H9 (cell line): ENCODE data around the gene GRIP2. TPM values are rescaled to one million over a fixed set of nuclear protein-coding genes. Genes with fewer than 3 reads are reported as not detected.

ENCODE experiments used
- DNase-seq: peaks from one replicate; pipeline ENCODE4 v3.0.0-alpha.2; 2017
- H2AFZ ChIP-seq: one replicate; pipeline ENCODE4 v1.6.1; 2013; ENCODE audit warnings: mild to moderate bottlenecking, low read length, control low read depth, moderate library complexity
- H2AK5ac ChIP-seq: 2 replicates; pipeline ENCODE4 v1.6.1; 2013; ENCODE audit warnings: low read length, control low read depth, mixed read lengths; ENCODE audit not compliant: insufficient read length
- H2BK120ac ChIP-seq: one replicate; pipeline ENCODE4 v1.6.1; 2013; ENCODE audit warnings: low read depth, mild to moderate bottlenecking, low read length, control low read depth, inconsistent platforms; ENCODE audit not compliant: poor library complexity, severe bottlenecking
- H2BK12ac ChIP-seq: 2 replicates; pipeline ENCODE4 v1.6.1; 2013; ENCODE audit warnings: low read length, control low read depth, mixed read lengths, low read depth; ENCODE audit not compliant: insufficient read length
- H2BK15ac ChIP-seq: 2 replicates; pipeline ENCODE4 v1.6.1; 2013; ENCODE audit warnings: low read depth, low read length, control low read depth
- H2BK20ac ChIP-seq: one replicate; pipeline ENCODE4 v1.6.1; 2013; ENCODE audit warnings: low read depth, mild to moderate bottlenecking, low read length, control low read depth, inconsistent platforms; ENCODE audit not compliant: poor library complexity, severe bottlenecking
- H2BK5ac ChIP-seq: 2 replicates; pipeline ENCODE4 v1.6.1; 2013; ENCODE audit warnings: low read length, control low read depth, mixed read lengths; ENCODE audit not compliant: insufficient read length
- H3K14ac ChIP-seq: 2 replicates; pipeline ENCODE4 v1.6.1; 2013; ENCODE audit warnings: low read length, control low read depth; ENCODE audit not compliant: insufficient read depth
- H3K18ac ChIP-seq: 2 replicates; pipeline ENCODE4 v1.6.1; 2013; ENCODE audit warnings: low read depth, mild to moderate bottlenecking, mixed read lengths, low read length, control low read depth; ENCODE audit not compliant: insufficient read length
- H3K23ac ChIP-seq: 2 replicates; pipeline ENCODE4 v1.6.1; 2013; ENCODE audit warnings: low read length, control low read depth, mixed read lengths, low read depth; ENCODE audit not compliant: insufficient read length
- H3K23me2 ChIP-seq: 2 replicates; pipeline ENCODE4 v1.6.1; 2013; ENCODE audit warnings: low read depth, mild to moderate bottlenecking, mixed read lengths, low read length, control low read depth; ENCODE audit not compliant: insufficient read length, poor library complexity, severe bottlenecking
- H3K27ac ChIP-seq: 2 replicates; pipeline ENCODE4 v1.5.1; 2013; ENCODE audit warnings: low read length, control low read depth, mixed read lengths, low read depth; ENCODE audit not compliant: insufficient read length
- H3K27me3 ChIP-seq: 2 replicates; pipeline ENCODE4 v1.6.1; 2013; ENCODE audit warnings: low read length, control low read depth, inconsistent platforms; ENCODE audit not compliant: insufficient read depth
- H3K4ac ChIP-seq: 2 replicates; pipeline ENCODE4 v1.6.1; 2013; ENCODE audit warnings: low read depth, mild to moderate bottlenecking, control low read depth, inconsistent platforms, low read length, moderate library complexity
- H3K4me1 ChIP-seq: 2 replicates; pipeline ENCODE4 v1.6.1; 2013; ENCODE audit warnings: low read length, control low read depth, inconsistent platforms; ENCODE audit not compliant: insufficient read depth
- H3K4me2 ChIP-seq: 2 replicates; pipeline ENCODE4 v1.6.1; 2013; ENCODE audit warnings: low read length, control low read depth, mixed read lengths; ENCODE audit not compliant: insufficient read length, insufficient read depth
- H3K56ac ChIP-seq: 2 replicates; pipeline ENCODE4 v1.6.1; 2013; ENCODE audit warnings: low read depth, mild to moderate bottlenecking, mixed read lengths, low read length, control low read depth; ENCODE audit not compliant: insufficient read length
- H3K79me1 ChIP-seq: 2 replicates; pipeline ENCODE4 v1.6.1; 2013; ENCODE audit warnings: low read depth, mild to moderate bottlenecking, moderate library complexity, low read length, control low read depth, inconsistent platforms; ENCODE audit not compliant: insufficient read depth, poor library complexity, severe bottlenecking
- H3K79me2 ChIP-seq: 2 replicates; pipeline ENCODE4 v1.6.1; 2013; ENCODE audit warnings: low read length, control low read depth, inconsistent platforms; ENCODE audit not compliant: insufficient read depth
- H3K9ac ChIP-seq: 2 replicates; pipeline ENCODE4 v1.6.1; 2013; ENCODE audit warnings: low read length, control low read depth, mixed read lengths; ENCODE audit not compliant: insufficient read length; ENCODE audit errors: extremely low read depth
- H3K9me3 ChIP-seq: one replicate; pipeline ENCODE4 v1.6.1; 2013; ENCODE audit warnings: low read depth, low read length, inconsistent platforms; ENCODE audit not compliant: control insufficient read depth
- H3T11ph ChIP-seq: one replicate; pipeline ENCODE4 v1.6.1; 2013; ENCODE audit warnings: mild to moderate bottlenecking, low read length, control low read depth, inconsistent platforms
- H4K20me1 ChIP-seq: one replicate; pipeline ENCODE4 v1.6.1; 2013; ENCODE audit not compliant: control insufficient read depth, insufficient read length, insufficient read depth
- H4K5ac ChIP-seq: 2 replicates; pipeline ENCODE4 v1.6.1; 2013; ENCODE audit warnings: low read depth, mild to moderate bottlenecking, mixed read lengths, low read length, control low read depth; ENCODE audit not compliant: insufficient read length
- H4K8ac ChIP-seq: replicated peaks from 2 replicates; pipeline ENCODE4 v1.6.1; 2013; ENCODE audit warnings: low read length, control low read depth, mixed read lengths, low read depth; ENCODE audit not compliant: insufficient read length
- H4K91ac ChIP-seq: 2 replicates; pipeline ENCODE4 v1.6.1; 2013; ENCODE audit warnings: low read depth, mild to moderate bottlenecking, moderate library complexity, mixed read lengths, low read length, control low read depth; ENCODE audit not compliant: insufficient read length
- H3K27ac Mint-ChIP-seq, 3 experiments: 2 replicates in 2 of 3; 3 replicates in 1 of 3; pipeline ENCODE4 v1.8.0; 2020 to 2021; ENCODE audit warnings: mixed read lengths in 3 of 3, mild to moderate bottlenecking in 1 of 3, moderate library complexity in 1 of 3
- H3K27me3 Mint-ChIP-seq: 2 replicates; pipeline ENCODE4 v1.8.0; 2021; ENCODE audit warnings: low read depth, mild to moderate bottlenecking, moderate library complexity, mixed read lengths
- H3K36me3 Mint-ChIP-seq, 3 experiments: 2 replicates in 2 of 3; 3 replicates in 1 of 3; pipeline ENCODE4 v1.8.0; 2020 to 2021; ENCODE audit warnings: low read depth in 3 of 3, mixed read lengths in 3 of 3; ENCODE audit not compliant: insufficient read depth in 1 of 3
- H3K4me1 Mint-ChIP-seq, 2 experiments: 2 replicates each; pipeline ENCODE4 v1.8.0; 2020; ENCODE audit warnings: mixed read lengths in 2 of 2
- H3K4me3 Mint-ChIP-seq, 2 experiments: 2 replicates in 1 of 2; 3 replicates in 1 of 2; pipeline ENCODE4 v1.8.0; 2020 to 2021; ENCODE audit warnings: mild to moderate bottlenecking in 2 of 2, mixed read lengths in 2 of 2, moderate library complexity in 1 of 2
- H3K9me3 Mint-ChIP-seq, 2 experiments: 2 replicates in 1 of 2; 3 replicates in 1 of 2; pipeline ENCODE4 v1.8.0; 2020; ENCODE audit warnings: mild to moderate bottlenecking in 2 of 2, mixed read lengths in 2 of 2, moderate library complexity in 1 of 2
- CTCF ChIP-seq: fragments of 200-600 bp; sonication (generic); conservative IDR thresholded peaks from 3 replicates; pipeline ENCODE4 v1.8.0; 2021; ENCODE audit warnings: antibody characterized with exemption, mild to moderate bottlenecking
- WGBS: extraction: QIAGEN DNeasy Blood & Tissue Kit; methylation state at CpG from one replicate; pipeline ENCODE4 v1.1.7; 2013; ENCODE audit warnings: missing lambda C conversion rate, low lambda C conversion rate, mixed read lengths; ENCODE audit not compliant: insufficient read length; ENCODE audit errors: extremely low coverage; 5-methylcytosine and 5-hydroxymethylcytosine counted together
- total RNA-seq: library from RNA; stranded (reverse); gene quantifications from 2 replicates; pipeline ENCODE4 v1.2.1, GENCODE V29; 2021

GRIP2 gene
- total RNA-seq, 1 experiment from 2014 or later, result 3.1 TPM

DNA sequence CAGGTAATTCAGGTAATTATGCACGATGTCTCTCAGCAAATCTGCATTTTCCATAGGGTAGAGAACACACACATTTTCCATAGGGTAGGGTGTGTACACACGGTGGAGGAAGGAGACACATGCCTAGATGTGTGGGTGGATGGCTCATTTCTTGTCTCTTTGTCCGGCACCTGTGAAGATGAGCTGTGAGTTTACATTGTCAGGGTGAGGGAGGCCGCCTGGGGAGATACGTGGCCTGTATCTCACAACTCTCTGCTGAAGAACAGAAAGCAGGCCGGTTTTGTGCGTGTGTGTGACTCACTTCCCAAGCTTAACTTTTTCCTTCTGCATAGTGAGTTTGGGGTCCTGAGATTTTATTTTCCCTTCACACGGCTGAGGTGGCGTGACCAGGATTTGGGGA, 77.4 kb downstream of the GRIP2 start:
- Histone ChIP-seq H2BK15ac (no peak overlapping the region), H2AFZ (no peak overlapping the region), H3K79me2 (no peaks in the 10 kb centered on the region), H3K4me1 (peaks cover 1% of the 10 kb centered on the region; the same call in 1 of the 2 replicates), H3K27me3 (no peaks in the 10 kb centered on the region), H3K18ac (no peak overlapping the region), H2BK12ac (no peak overlapping the region), H3T11ph (no peak overlapping the region), H4K8ac (no peak overlapping the region), H2BK20ac (no peak overlapping the region), H2BK120ac (no peak overlapping the region), H3K56ac (no peak overlapping the region), H3K9me3 (no peaks in the 10 kb centered on the region), H3K4me2 (no peak overlapping the region), H2AK5ac (no peak overlapping the region), H2BK5ac (no peak overlapping the region), H4K20me1 (no peaks in the 10 kb centered on the region), H3K23me2 (no peaks in the 10 kb centered on the region), H3K79me1 (no peaks in the 10 kb centered on the region), H3K14ac (no peak overlapping the region), H3K9ac (no peak overlapping the region), H3K23ac (no peak overlapping the region), H4K91ac (no peak overlapping the region), H4K5ac (no peak overlapping the region), H3K27ac (no peak overlapping the region), H3K4ac (no peak overlapping the region)
- Mint-ChIP-seq H3K4me3 (no peak overlapping the region), H3K9me3 (no peaks in the 10 kb centered on the region), H3K27ac (no peak overlapping the region; a peak in 1 of 7 replicates), H3K4me1 (peaks cover 32 to 33% of the 10 kb centered on the region in 2 experiments), H3K36me3 (peaks cover 23 to 71% (median 42%) of the 10 kb centered on the region in 3 experiments; a peak in 6 of 7 replicates), H3K27me3 (no peaks in the 10 kb centered on the region)
- no CpG with 5 or more reads among the region's 9 CpGs for WGBS
- no peak for DNase-seq
- TF ChIP-seq CTCF, result no peak
